C4-2B (cell line): ENCODE results near the gene ARMC8.

Experiments
- H3K27ac ChIP-seq: fragments of 450-650 bp; 2 replicates; pipeline ENCODE4 v1.5.1; 2017
- ZFX ChIP-seq: fragments of 450-650 bp; IDR thresholded peaks from 2 replicates; pipeline ENCODE4 v1.6.1; 2017
- TF ChIP-seq, protein P1 (sequence below): fragments of 450-650 bp; conservative IDR thresholded peaks from 2 replicates; pipeline ENCODE4 v1.5.1; 2017; ENCODE audit warnings: mild to moderate bottlenecking

Gene ARMC8

GRCh38 chr3:138199851-138200250, 12.8 kb downstream of the ARMC8 start:
- TF ChIP-seq, protein P1, sequence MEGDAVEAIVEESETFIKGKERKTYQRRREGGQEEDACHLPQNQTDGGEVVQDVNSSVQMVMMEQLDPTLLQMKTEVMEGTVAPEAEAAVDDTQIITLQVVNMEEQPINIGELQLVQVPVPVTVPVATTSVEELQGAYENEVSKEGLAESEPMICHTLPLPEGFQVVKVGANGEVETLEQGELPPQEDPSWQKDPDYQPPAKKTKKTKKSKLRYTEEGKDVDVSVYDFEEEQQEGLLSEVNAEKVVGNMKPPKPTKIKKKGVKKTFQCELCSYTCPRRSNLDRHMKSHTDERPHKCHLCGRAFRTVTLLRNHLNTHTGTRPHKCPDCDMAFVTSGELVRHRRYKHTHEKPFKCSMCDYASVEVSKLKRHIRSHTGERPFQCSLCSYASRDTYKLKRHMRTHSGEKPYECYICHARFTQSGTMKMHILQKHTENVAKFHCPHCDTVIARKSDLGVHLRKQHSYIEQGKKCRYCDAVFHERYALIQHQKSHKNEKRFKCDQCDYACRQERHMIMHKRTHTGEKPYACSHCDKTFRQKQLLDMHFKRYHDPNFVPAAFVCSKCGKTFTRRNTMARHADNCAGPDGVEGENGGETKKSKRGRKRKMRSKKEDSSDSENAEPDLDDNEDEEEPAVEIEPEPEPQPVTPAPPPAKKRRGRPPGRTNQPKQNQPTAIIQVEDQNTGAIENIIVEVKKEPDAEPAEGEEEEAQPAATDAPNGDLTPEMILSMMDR: no peak
- TF ChIP-seq ZFX: no peak
- no peak overlapping the region for H3K27ac ChIP-seq

DNA sequence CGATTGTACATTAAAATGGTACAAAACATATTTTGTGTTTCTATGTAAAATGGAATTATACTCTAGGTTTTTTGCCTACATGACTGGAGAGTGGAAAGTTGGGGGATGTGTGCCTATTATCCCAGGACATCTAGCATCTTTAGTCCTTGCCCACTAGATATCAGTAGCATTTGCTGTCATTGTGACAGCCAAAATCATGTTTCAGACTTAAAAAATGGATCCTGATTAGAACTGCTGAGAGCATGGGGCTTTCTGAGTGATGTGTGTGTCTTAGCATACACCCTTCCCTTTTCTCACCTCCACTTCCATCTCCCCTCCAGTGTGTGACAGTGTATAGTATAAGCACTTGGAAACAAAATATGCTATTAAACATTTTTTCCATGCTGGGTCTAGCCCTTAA, 13.3 kb downstream of the ARMC8 start:
- no peak overlapping the region for H3K27ac ChIP-seq
- no peak for TF ChIP-seq ZFX
- TF ChIP-seq, protein P1: no peak

- no peak for TF ChIP-seq ZFX
- TF ChIP-seq, protein P1: no peak
- H3K27ac ChIP-seq: no peak overlapping the region
Observed at GRCh38 chr3:138202945-138203701, 16.0 kb downstream of the ARMC8 start.

GRCh38 chr3:138203938-138204337, 16.8 kb downstream of the ARMC8 start:
- no peak for TF ChIP-seq ZFX
- TF ChIP-seq, protein P1: no peak
- H3K27ac ChIP-seq: no peak overlapping the region

DNA sequence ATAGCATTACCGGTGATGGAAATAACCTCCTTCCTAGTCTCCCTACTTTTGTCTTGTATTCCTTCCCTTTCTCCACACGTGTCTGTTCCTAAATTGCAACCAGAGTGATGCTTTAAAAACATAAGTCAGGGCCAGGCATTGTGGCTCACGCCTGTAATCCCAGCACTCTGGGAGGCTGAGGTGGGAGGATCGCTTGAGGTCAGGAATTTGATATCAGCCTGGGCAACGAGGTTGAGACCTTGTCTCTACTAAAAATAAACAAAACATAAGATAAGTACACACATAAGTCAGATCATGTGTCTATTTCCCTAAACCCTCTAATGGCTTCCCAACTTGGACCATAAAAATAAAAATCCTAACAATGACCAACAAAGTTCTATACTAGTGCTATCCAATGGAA, 18.4 kb downstream of the ARMC8 start:
- H3K27ac ChIP-seq: no peak overlapping the region
- no peak for TF ChIP-seq ZFX
- TF ChIP-seq, protein P1: no peak

DNA sequence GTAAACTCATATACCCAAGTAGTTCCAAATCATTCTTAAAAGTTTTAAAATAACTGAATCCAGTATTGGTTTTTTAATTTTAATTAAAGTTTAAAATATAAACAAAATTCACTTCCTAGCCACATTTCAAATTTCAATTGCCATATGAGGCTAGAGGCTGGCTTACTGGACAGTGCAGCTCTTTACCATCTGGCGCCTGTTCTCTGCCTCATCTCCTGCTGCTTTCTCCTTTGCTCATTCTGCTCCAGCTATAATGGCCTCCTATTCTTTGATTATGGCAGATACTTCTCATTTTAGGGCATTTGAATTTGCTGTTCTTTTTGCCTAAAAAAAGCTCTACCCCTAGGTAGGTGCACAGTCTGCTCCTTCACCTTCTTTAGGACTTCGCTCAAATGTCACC, 19.1 kb downstream of the ARMC8 start:
- H3K27ac ChIP-seq: no peak overlapping the region
- TF ChIP-seq ZFX: no peak
- TF ChIP-seq, protein P1: no peak

DNA sequence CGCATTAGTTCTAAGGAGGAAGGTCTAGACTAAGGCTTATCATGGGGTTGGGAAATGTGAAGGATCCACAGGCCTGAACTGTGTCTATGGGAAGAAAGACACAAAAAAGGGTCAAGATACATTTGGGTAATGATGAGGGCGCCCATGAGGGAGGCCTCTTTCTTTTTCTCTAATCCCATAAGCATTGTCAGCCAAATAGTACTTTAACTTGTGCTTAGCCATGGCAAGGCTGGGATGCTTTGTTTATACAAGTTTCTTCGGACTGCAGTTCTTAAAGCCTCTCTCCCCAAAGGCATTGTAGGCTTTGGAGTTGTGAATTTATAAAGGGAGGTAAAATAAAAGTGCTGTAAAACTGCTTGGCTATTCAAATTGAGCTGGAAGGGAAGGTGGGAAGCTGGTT, 23.4 kb downstream of the ARMC8 start:
- TF ChIP-seq, protein P1: no peak
- TF ChIP-seq ZFX: no peak
- no peak overlapping the region for H3K27ac ChIP-seq
